ENCODE data around the gene HNRNPH2. TPM values are rescaled to one million over a fixed set of nuclear protein-coding genes. Genes with fewer than 3 reads are reported as not detected.

HNRNPH2 gene
- total RNA-seq, 1 donor from 2014 or later: 21.5 TPM

- H3K27me3 Mint-ChIP-seq: peaks cover 2% of the 10 kb centered on the region
- DNase-seq: no peak
- peaks cover 24% of the 10 kb centered on the region for H3K36me3 Mint-ChIP-seq (ENCODE audit: low read depth)
- H3K4me1 Mint-ChIP-seq: peaks cover 28% of the 10 kb centered on the region
- intact Hi-C loops (cut with micrococcal nuclease): no loop called here
- peak overlapping the region; percentile 81 for H3K4me3 Mint-ChIP-seq
- no peaks in the 10 kb centered on the region for H3K9me3 Mint-ChIP-seq
- peak overlapping the region; percentile 86 for H3K27ac Mint-ChIP-seq
Observed at GRCh38 chrX:101410461-101410860, 2.4 kb downstream of the HNRNPH2 start.

- Mint-ChIP-seq H3K4me3 (no peak overlapping the region), H3K36me3 (ENCODE audit: low read depth) (peaks cover 21% of the 10 kb centered on the region), H3K27ac (peak overlapping the region; percentile 11), H3K27me3 (peaks cover 2% of the 10 kb centered on the region), H3K9me3 (no peaks in the 10 kb centered on the region), H3K4me1 (peaks cover 29% of the 10 kb centered on the region)
- no peak for DNase-seq
- intact Hi-C loops (cut with micrococcal nuclease): no loop called here
Observed at GRCh38 chrX:101411984-101412383, 4.0 kb downstream of the HNRNPH2 start.

- Mint-ChIP-seq H3K4me1 (peaks cover 38% of the 10 kb centered on the region), H3K9me3 (no peaks in the 10 kb centered on the region)
- intact Hi-C loops (cut with micrococcal nuclease): loop anchor here (1.0 to 5.0 kb wide), 2 partner anchors 182 to 384 kb away; no protein-coding TSS in a partner anchor
Observed at GRCh38 chrX:101415180-101416145, 7.4 kb downstream of the HNRNPH2 start.

GRCh38 chrX:101416691-101417090 lies 8.7 kb downstream of the HNRNPH2 start:
- H3K4me1 Mint-ChIP-seq: peaks cover 35% of the 10 kb centered on the region
- intact Hi-C loops (cut with micrococcal nuclease): loop anchor here (5.0 kb wide), 1 partner anchor 181 kb away; no protein-coding TSS in a partner anchor

More at GRCh38 chrX:101415180-101416145, 7.4 kb downstream of the HNRNPH2 start:
- no peaks in the 10 kb centered on the region for H3K27me3 Mint-ChIP-seq
- H3K36me3 Mint-ChIP-seq (ENCODE audit: low read depth): peaks cover 16% of the 10 kb centered on the region
- peak; percentile 83 for DNase-seq
- peak overlapping the region; percentile 56 for H3K4me3 Mint-ChIP-seq
- peak overlapping the region; percentile 86 for H3K27ac Mint-ChIP-seq

GRCh38 chrX:101417190-101417589 lies 9.2 kb downstream of the HNRNPH2 start:
- Mint-ChIP-seq H3K27ac (peak overlapping the region; percentile 92), H3K36me3 (ENCODE audit: low read depth) (peaks cover 15% of the 10 kb centered on the region), H3K27me3 (no peaks in the 10 kb centered on the region), H3K4me1 (peaks cover 35% of the 10 kb centered on the region), H3K9me3 (no peaks in the 10 kb centered on the region), H3K4me3 (peak overlapping the region; percentile 86)
- intact Hi-C loops (cut with micrococcal nuclease): loop anchor here (5.0 kb wide), 1 partner anchor 180 kb away; no protein-coding TSS in a partner anchor
- no peak for DNase-seq

More at GRCh38 chrX:101416691-101417090, 8.7 kb downstream of the HNRNPH2 start:
- peak overlapping the region; percentile 74 for H3K27ac Mint-ChIP-seq
- peaks cover 20% of the 10 kb centered on the region for H3K36me3 Mint-ChIP-seq (ENCODE audit: low read depth)
- peak overlapping the region; percentile 12 for H3K4me3 Mint-ChIP-seq
- no peaks in the 10 kb centered on the region for H3K9me3 Mint-ChIP-seq
- no peaks in the 10 kb centered on the region for H3K27me3 Mint-ChIP-seq
- no peak for DNase-seq

GRCh38 chrX:101417981-101418841 lies 10.2 kb downstream of the HNRNPH2 start:
- peaks cover 27% of the 10 kb centered on the region for H3K4me1 Mint-ChIP-seq
- no peaks in the 10 kb centered on the region for H3K9me3 Mint-ChIP-seq
- peak overlapping the region; percentile 86 for H3K4me3 Mint-ChIP-seq
- H3K36me3 Mint-ChIP-seq (ENCODE audit: low read depth): peaks cover 6% of the 10 kb centered on the region
- intact Hi-C loops (cut with micrococcal nuclease): loop anchor here (5.0 kb wide), 1 partner anchor 179 kb away; no protein-coding TSS in a partner anchor
- H3K27ac Mint-ChIP-seq: peak overlapping the region; percentile 92
- DNase-seq: peak; percentile 80
- H3K27me3 Mint-ChIP-seq: no peaks in the 10 kb centered on the region

- no peaks in the 10 kb centered on the region for H3K27me3 Mint-ChIP-seq
- intact Hi-C loops (cut with micrococcal nuclease): loop anchor here (5.0 kb wide), 1 partner anchor 178 kb away; no protein-coding TSS in a partner anchor
- H3K9me3 Mint-ChIP-seq: no peaks in the 10 kb centered on the region
- peaks cover 6% of the 10 kb centered on the region for H3K36me3 Mint-ChIP-seq (ENCODE audit: low read depth)
- DNase-seq: no peak
- peak overlapping the region; percentile 29 for H3K27ac Mint-ChIP-seq
- peaks cover 27% of the 10 kb centered on the region for H3K4me1 Mint-ChIP-seq
- peak overlapping the region; percentile 86 for H3K4me3 Mint-ChIP-seq
Observed at GRCh38 chrX:101419489-101419888, 11.5 kb downstream of the HNRNPH2 start.

- intact Hi-C loops (cut with micrococcal nuclease): no loop called here
- Mint-ChIP-seq H3K4me1 (peaks cover 11% of the 10 kb centered on the region), H3K27ac (no peak overlapping the region), H3K36me3 (ENCODE audit: low read depth) (peaks cover 18% of the 10 kb centered on the region), H3K27me3 (no peaks in the 10 kb centered on the region), H3K9me3 (no peaks in the 10 kb centered on the region), H3K4me3 (no peak overlapping the region)
- DNase-seq: no peak
Observed at GRCh38 chrX:101427954-101428353, 19.9 kb downstream of the HNRNPH2 start.

GRCh38 chrX:101429934-101430333 lies 21.9 kb downstream of the HNRNPH2 start:
- intact Hi-C loops (cut with micrococcal nuclease): no loop called here
- Mint-ChIP-seq H3K27ac (peak overlapping the region; percentile 86), H3K4me3 (peak overlapping the region; percentile 59), H3K36me3 (ENCODE audit: low read depth) (peaks cover 18% of the 10 kb centered on the region), H3K9me3 (no peaks in the 10 kb centered on the region), H3K27me3 (no peaks in the 10 kb centered on the region), H3K4me1 (peaks cover 11% of the 10 kb centered on the region)
- DNase-seq: no peak

- Mint-ChIP-seq H3K36me3 (ENCODE audit: low read depth) (peaks cover 18% of the 10 kb centered on the region), H3K4me1 (peaks cover 11% of the 10 kb centered on the region), H3K9me3 (no peaks in the 10 kb centered on the region), H3K27me3 (no peaks in the 10 kb centered on the region), H3K4me3 (peak overlapping the region; percentile 59), H3K27ac (peak overlapping the region; percentile 86)
- no peak for DNase-seq
- intact Hi-C loops (cut with micrococcal nuclease): no loop called here
Observed at GRCh38 chrX:101430457-101431078, 22.5 kb downstream of the HNRNPH2 start.

GRCh38 chrX:101442085-101442484 lies 34.1 kb downstream of the HNRNPH2 start:
- H3K27ac Mint-ChIP-seq: no peak overlapping the region
- peaks cover 10% of the 10 kb centered on the region for H3K36me3 Mint-ChIP-seq (ENCODE audit: low read depth)
- intact Hi-C loops (cut with micrococcal nuclease): no loop called here
- H3K4me1 Mint-ChIP-seq: peaks cover 2% of the 10 kb centered on the region
- DNase-seq: no peak
- H3K9me3 Mint-ChIP-seq: no peaks in the 10 kb centered on the region
- no peaks in the 10 kb centered on the region for H3K27me3 Mint-ChIP-seq
- H3K4me3 Mint-ChIP-seq: no peak overlapping the region

- Mint-ChIP-seq H3K4me1 (peaks cover 6% of the 10 kb centered on the region), H3K27me3 (no peaks in the 10 kb centered on the region), H3K27ac (no peak overlapping the region), H3K9me3 (peaks cover 5% of the 10 kb centered on the region), H3K36me3 (ENCODE audit: low read depth) (peaks cover 7% of the 10 kb centered on the region), H3K4me3 (no peak overlapping the region)
- intact Hi-C loops (cut with micrococcal nuclease): no loop called here
- no peak for DNase-seq
Observed at GRCh38 chrX:101449279-101449678, 41.3 kb downstream of the HNRNPH2 start.

GRCh38 chrX:101450085-101450484 lies 42.1 kb downstream of the HNRNPH2 start:
- DNase-seq: no peak
- peaks cover 6% of the 10 kb centered on the region for H3K4me1 Mint-ChIP-seq
- no peaks in the 10 kb centered on the region for H3K27me3 Mint-ChIP-seq
- H3K27ac Mint-ChIP-seq: no peak overlapping the region
- H3K4me3 Mint-ChIP-seq: no peak overlapping the region
- intact Hi-C loops (cut with micrococcal nuclease): no loop called here
- H3K9me3 Mint-ChIP-seq: peaks cover 5% of the 10 kb centered on the region
- peaks cover 5% of the 10 kb centered on the region for H3K36me3 Mint-ChIP-seq (ENCODE audit: low read depth)

All from activated CD4-positive, alpha-beta T cell treated with anti-CD3 and anti-CD28 coated beads, Interleukin-2, amount 10 ng/mL, durations not matched to agents 24 days and 14 days (primary cell).